SK-N-SH (cell line): ENCODE results near the gene CTAGE8. TPM values are rescaled to one million over a fixed set of nuclear protein-coding genes. Genes with fewer than 3 reads are reported as not detected.
"Not testable (repeated sequence)": the region's sequence is repeated elsewhere in the genome, so short reads cannot be mapped to it uniquely, and the experiment has no call there.

ENCODE experiments used
- CTCF ChIA-PET: fragments of 300-600, 350-600 bp; formaldehyde crosslinking; extraction: SDS; loops from one replicate; lab custom pipeline; 2021; lab: Yijun Ruan, JAX
- POLR2A ChIA-PET: fragments of 350-600 bp; sonication (Branson Sonifier 250); formaldehyde crosslinking; extraction: SDS; loops from one replicate; lab custom pipeline; 2020; ENCODE audit warnings: antibody characterized with exemption, inconsistent platforms; lab: Yijun Ruan, JAX
- DNase-seq: peaks from one replicate; pipeline ENCODE4 v3.0.0; 2012
- H2AFZ ChIP-seq: fragments of 200-600 bp; sonication (generic); 2 replicates; pipeline ENCODE4 v1.8.1; 2016; ENCODE audit warnings: antibody characterized with exemption, mild to moderate bottlenecking, low read depth
- H3F3A ChIP-seq: fragments of 200-600 bp; sonication (generic); replicated peaks from 2 replicates; pipeline ENCODE3; 2016; ENCODE audit warnings: antibody characterized with exemption, mild to moderate bottlenecking; ENCODE audit not compliant: insufficient read depth
- H3K27ac ChIP-seq, 2 experiments: fragments of 200-500 bp in 1 of 2; fragments of 200-600 bp in 1 of 2; sonication (Bioruptor generic) in 1 of 2; sonication (generic), shearing (Covaris generic) in 1 of 2; 2 replicates each; pipeline versions ENCODE4 v1.5.1 to v1.6.1; 2014 to 2016; ENCODE audit warnings: low read depth in 2 of 2, inconsistent platforms in 1 of 2, low read length in 1 of 2, mild to moderate bottlenecking in 1 of 2, mixed read lengths in 1 of 2
- H3K27me3 ChIP-seq: fragments of 200-600 bp; sonication (generic), shearing (Covaris generic); 2 replicates; pipeline ENCODE4 v1.6.1; 2016; ENCODE audit warnings: mixed run types; ENCODE audit not compliant: insufficient read depth
- H3K36me3 ChIP-seq, 2 experiments: fragments of 200-500 bp in 1 of 2; fragments of 200-600 bp in 1 of 2; sonication (Bioruptor generic) in 1 of 2; sonication (generic) in 1 of 2; replicated peaks in 1 of 2; 2 replicates each; pipeline versions ENCODE3 to v1.5.1; 2014 to 2016; ENCODE audit warnings: low read length in 1 of 2, mild to moderate bottlenecking in 1 of 2; ENCODE audit not compliant: insufficient read depth in 2 of 2, control insufficient read depth in 1 of 2
- H3K4me1 ChIP-seq, 2 experiments: fragments of 200-500 bp in 1 of 2; fragments of 200-600 bp in 1 of 2; sonication (Bioruptor generic) in 1 of 2; sonication (generic), shearing (Covaris generic) in 1 of 2; 2 replicates each; pipeline versions ENCODE4 v1.5.1 to v1.6.1; 2014 to 2016; ENCODE audit warnings: low read depth in 1 of 2, low read length in 1 of 2, mixed run types in 1 of 2; ENCODE audit not compliant: insufficient read depth in 2 of 2, control insufficient read depth in 1 of 2
- H3K4me2 ChIP-seq: fragments of 200-600 bp; sonication (generic), shearing (Covaris generic); 2 replicates; pipeline ENCODE4 v1.6.1; 2017; ENCODE audit warnings: mixed run types
- H3K4me3 ChIP-seq, 2 experiments: fragments of 200-500 bp in 1 of 2; fragments of 200-600 bp in 1 of 2; sonication (Bioruptor generic) in 1 of 2; sonication (generic), shearing (Covaris generic) in 1 of 2; 2 replicates each; pipeline versions ENCODE4 v1.5.1 to v1.8.1; 2014 to 2016; ENCODE audit warnings: low read depth in 2 of 2, inconsistent platforms in 1 of 2, low read length in 1 of 2, mild to moderate bottlenecking in 1 of 2, mixed read lengths in 1 of 2, moderate library complexity in 1 of 2
- H3K79me2 ChIP-seq: fragments of 200-600 bp; sonication (generic); 2 replicates; pipeline ENCODE4 v1.8.1; 2017; ENCODE audit warnings: mild to moderate bottlenecking; ENCODE audit not compliant: insufficient read depth
- H3K9ac ChIP-seq: fragments of 200-600 bp; sonication (generic); 2 replicates; pipeline ENCODE4 v1.6.1; 2017; ENCODE audit warnings: mixed run types
- H3K9me2 ChIP-seq: fragments of 200-600 bp; sonication (generic); 2 replicates; pipeline ENCODE4 v1.6.1; 2017; ENCODE audit warnings: mixed run types
- H3K9me3 ChIP-seq: fragments of 200-600 bp; sonication (generic); 2 replicates; pipeline ENCODE4 v1.6.1; 2017; ENCODE audit warnings: mixed run types, mild to moderate bottlenecking, moderate library complexity
- H4K20me1 ChIP-seq: fragments of 200-600 bp; sonication (generic); 2 replicates; pipeline ENCODE4 v1.6.1; 2017; ENCODE audit warnings: mild to moderate bottlenecking, mixed run types; ENCODE audit not compliant: insufficient read depth
- WGBS: methylation state at CpG from one replicate; pipeline ENCODE4 v1.1.6; 2017; ENCODE audit warnings: low lambda C conversion rate; 5-methylcytosine and 5-hydroxymethylcytosine counted together
- polyA plus RNA-seq, 3 experiments: library from polyadenylated mRNA; depleted of rRNA; stranded (reverse); fragments of >200 nt; gene quantifications; 2 replicates each; pipeline ENCODE4 v1.2.3, GENCODE V29; 2012

CTAGE8 gene
- not detected in 2 replicates for polyA plus RNA-seq (2012; rRNA removed)
- not detected in 2 replicates for polyA plus RNA-seq (2012; cell fraction: cytosol; rRNA removed)
- polyA plus RNA-seq (2012; cell fraction: nucleus; rRNA removed) = 0.02 TPM in 1 of 2 replicates, not detected in the other

- CTCF ChIA-PET, H3K36me3 ChIP-seq, POLR2A ChIA-PET, DNase-seq, H2AFZ ChIP-seq, H3K27me3 ChIP-seq, H3K9me3 ChIP-seq, H3K79me2 ChIP-seq, H3K27ac ChIP-seq, H4K20me1 ChIP-seq, H3K4me2 ChIP-seq, H3K4me1 ChIP-seq, H3K4me3 ChIP-seq, H3K9me2 ChIP-seq, H3F3A ChIP-seq, H3K9ac ChIP-seq: not testable (repeated sequence)
- WGBS = 83% methylated on average over 2 of the region's 19 CpGs
Observed at GRCh38 chr7:144269188-144269587, at the start of gene CTAGE8. TSS of gene CTAGE8 (minus strand) at chr7:144269288. CDS start at chr7:144269250, 38 bp downstream.

DNA sequence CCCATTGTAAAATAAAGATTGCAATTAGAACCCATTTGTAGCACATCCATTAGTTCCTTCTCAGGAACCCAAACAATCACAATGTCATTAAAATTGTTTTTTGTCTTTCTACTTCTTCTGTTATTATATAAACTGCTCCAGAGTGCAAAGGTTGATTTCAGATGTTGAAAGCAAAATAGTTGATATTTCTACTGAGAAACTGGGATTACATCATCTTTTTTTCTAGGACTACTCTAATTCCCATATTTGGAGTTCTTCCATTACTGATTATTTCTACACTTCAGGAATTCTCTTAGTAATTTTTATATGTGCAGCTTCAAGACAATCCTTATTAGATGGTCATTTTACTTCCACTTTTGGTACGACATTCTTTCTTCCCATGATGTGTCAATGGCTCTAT is 48.4 kb upstream of the CTAGE8 start:
- CTCF ChIA-PET, H3K36me3 ChIP-seq, H2AFZ ChIP-seq, H3K9ac ChIP-seq, H3F3A ChIP-seq, H3K27ac ChIP-seq, H3K4me1 ChIP-seq, H3K4me3 ChIP-seq, H3K79me2 ChIP-seq, H4K20me1 ChIP-seq, H3K27me3 ChIP-seq, H3K9me3 ChIP-seq, H3K4me2 ChIP-seq, H3K9me2 ChIP-seq, POLR2A ChIA-PET, DNase-seq: not testable (repeated sequence)
- no CpG with 5 or more reads among the region's 1 CpG for WGBS

DNA sequence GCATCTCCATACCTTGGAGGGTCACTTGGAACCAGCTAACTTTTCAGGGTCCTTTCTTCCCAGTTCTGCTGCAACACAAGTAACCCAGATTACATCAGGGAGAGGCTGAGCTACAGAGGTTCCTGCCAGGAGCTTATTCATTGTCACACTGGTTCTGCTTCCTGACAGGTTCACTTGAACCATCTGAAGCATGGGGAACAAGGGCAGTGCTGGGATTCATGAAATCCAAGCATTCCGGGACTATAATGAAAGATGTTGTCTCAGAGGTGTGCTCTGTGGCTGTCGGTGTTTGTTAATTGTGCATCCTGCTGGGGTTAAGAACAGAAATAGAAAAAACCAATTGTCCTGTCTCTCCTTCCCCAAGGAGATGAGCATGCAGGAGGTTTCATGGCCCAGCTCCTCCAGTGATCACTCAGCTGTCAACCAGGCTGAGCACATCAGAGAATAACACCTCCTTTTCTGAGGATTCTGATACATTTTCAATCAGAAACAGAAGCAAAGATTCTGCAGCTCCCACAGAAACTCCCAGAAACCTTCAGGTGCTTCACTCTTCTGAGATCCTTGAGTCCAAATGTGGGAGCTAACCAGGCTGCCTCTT is 42.9 kb upstream of the CTAGE8 start, which contains the start of gene OR2A1:
TSS of gene OR2A1 (plus strand) at position 548 of the 598 bp plus-strand sequence. CDS start 5,706 bp downstream, outside the sequence.
- H3K36me3 ChIP-seq, H3K9me2 ChIP-seq, H3K4me2 ChIP-seq, DNase-seq, H3F3A ChIP-seq, H4K20me1 ChIP-seq, H2AFZ ChIP-seq, H3K4me1 ChIP-seq, H3K79me2 ChIP-seq, H3K9ac ChIP-seq, H3K4me3 ChIP-seq, H3K9me3 ChIP-seq, CTCF ChIA-PET, H3K27ac ChIP-seq, POLR2A ChIA-PET, H3K27me3 ChIP-seq: not testable (repeated sequence)
- 0% methylated on average over 1 of the region's 2 CpGs for WGBS

GRCh38 chr7:144311218-144311617 is 42.1 kb upstream of the CTAGE8 start:
- H3F3A ChIP-seq, H4K20me1 ChIP-seq, H3K9me3 ChIP-seq, H3K9ac ChIP-seq, H3K79me2 ChIP-seq, H3K27me3 ChIP-seq, DNase-seq, H3K9me2 ChIP-seq, H3K4me1 ChIP-seq, H3K4me2 ChIP-seq, H3K36me3 ChIP-seq, H2AFZ ChIP-seq, H3K27ac ChIP-seq, CTCF ChIA-PET, POLR2A ChIA-PET, H3K4me3 ChIP-seq: not testable (repeated sequence)
- no CpG with 5 or more reads among the region's 2 CpGs for WGBS

DNA sequence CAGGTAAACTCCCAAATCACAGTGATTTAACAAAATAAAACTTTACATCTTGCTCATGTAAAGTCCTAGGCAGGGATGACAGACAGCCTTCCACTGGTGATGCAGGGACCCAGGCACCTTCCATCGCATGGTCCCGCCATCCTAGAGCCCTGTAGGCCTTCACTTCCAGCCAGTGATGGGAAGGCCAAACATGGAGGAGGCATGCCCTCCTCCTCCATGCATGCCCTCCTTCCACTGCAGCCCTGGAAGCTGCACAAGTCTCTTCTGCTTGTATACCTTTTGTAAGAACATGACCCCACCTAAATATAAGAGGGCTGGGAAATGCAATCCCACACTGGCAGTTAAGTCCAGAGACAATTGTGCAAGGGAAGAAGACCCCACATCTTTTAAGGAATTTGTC is 40.6 kb upstream of the CTAGE8 start:
- POLR2A ChIA-PET, H3K27ac ChIP-seq, H3K79me2 ChIP-seq, H3F3A ChIP-seq, H3K4me3 ChIP-seq, H3K4me2 ChIP-seq, DNase-seq, H3K9ac ChIP-seq, H2AFZ ChIP-seq, H3K27me3 ChIP-seq, H4K20me1 ChIP-seq, CTCF ChIA-PET, H3K9me3 ChIP-seq, H3K4me1 ChIP-seq, H3K36me3 ChIP-seq, H3K9me2 ChIP-seq: not testable (repeated sequence)
- no CpG with 5 or more reads among the region's 2 CpGs for WGBS

DNA sequence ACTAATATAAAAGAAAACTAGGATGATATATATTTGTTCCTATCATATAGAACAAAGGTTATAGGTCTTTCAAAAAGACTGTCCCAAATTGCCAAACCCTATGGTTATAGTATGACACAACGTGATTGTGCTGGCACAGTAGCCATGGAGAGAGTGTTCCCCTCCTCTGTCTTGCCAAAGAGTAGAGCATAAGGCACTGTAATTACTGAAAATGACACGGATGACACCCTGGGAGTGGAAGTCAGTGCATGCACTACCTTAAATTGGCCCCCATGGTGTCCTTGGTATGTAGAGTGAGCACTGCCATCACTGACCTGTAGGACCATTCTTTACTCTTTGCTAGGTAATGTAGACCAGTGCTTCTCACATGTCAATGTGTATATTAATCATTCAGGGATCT is 36.1 kb upstream of the CTAGE8 start:
- H3K4me3 ChIP-seq, H3K27me3 ChIP-seq, H3K4me1 ChIP-seq, CTCF ChIA-PET, H3K9me2 ChIP-seq, POLR2A ChIA-PET, H4K20me1 ChIP-seq, H2AFZ ChIP-seq, H3K36me3 ChIP-seq, DNase-seq, H3F3A ChIP-seq, H3K27ac ChIP-seq, H3K9ac ChIP-seq, H3K4me2 ChIP-seq, H3K79me2 ChIP-seq, H3K9me3 ChIP-seq: not testable (repeated sequence)
- no CpG with 5 or more reads among the region's 2 CpGs for WGBS
